HG02870 (cell line): ENCODE measurements around the gene FAM149A.
A peak's percentile ranks its signal among the peaks of the same experiment; 100 is the strongest.

Experiments used
- ATAC-seq: cut with Tn5 transposase; IDR thresholded peaks from one replicate; pipeline ENCODE4 v1.9.1; 2021; ENCODE audit warnings: mild to moderate bottlenecking, moderate library complexity; ENCODE audit not compliant: unreplicated experiment

The FAM149A gene

DNA sequence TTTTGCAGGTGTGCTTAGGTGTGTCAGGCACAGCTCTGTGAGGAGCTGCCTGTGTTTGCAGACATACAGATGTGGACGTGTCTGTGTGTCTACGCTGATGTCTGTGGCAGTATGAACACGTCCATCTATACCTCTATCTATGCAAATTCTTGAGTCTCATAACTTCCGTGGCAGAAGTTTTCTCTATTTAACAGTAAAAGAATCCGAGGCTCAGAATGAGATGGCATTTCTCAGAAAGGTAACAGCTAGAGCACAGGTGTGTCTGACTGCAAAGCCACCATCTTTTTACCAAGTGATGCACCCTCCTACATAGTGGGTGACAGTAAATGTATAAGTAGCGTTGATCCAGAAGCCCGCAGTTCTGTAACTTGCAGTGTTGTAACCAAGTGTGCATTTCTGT lies 47.0 kb downstream of the FAM149A start:
- ATAC-seq, result no peak

DNA sequence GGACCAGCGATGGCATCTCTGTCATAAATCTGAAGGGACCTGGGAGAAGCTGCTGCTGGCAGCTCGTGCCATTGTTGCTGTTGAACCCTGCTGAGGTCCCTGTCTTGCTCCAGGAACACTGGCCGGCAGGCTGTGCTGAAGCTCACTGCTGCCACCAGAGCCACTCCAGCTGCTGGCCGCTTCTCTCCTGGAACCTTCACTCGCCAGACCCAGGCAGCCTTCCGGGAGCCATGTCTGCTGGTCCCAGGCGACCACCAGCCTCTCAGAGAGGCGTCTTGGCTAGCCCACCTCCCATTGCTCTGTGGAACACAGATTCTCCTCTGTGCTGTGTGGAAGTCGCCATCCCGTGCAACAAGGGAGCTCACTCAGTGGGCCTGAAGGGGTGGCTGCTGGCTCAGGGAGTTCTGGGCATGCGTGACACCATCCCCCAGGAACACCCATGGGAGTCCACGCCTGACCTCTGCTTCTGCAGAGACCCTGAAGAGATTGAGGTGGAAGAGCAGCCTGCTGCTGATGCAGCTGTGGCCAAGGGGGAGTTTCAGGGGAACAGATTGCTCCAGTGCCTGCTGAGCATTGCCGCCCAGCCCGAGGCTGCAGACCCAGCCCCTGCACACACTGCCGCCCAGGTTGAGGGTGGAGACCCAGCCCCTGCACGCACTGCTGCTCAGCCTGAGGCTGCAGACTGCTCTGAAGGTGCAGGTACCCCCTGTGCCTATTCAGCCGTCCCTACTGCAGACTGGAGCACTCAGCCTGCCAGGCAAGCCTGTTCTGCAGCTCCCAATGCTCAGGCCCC lies 53.7 kb downstream of the FAM149A start:
- ATAC-seq, result no peak

DNA sequence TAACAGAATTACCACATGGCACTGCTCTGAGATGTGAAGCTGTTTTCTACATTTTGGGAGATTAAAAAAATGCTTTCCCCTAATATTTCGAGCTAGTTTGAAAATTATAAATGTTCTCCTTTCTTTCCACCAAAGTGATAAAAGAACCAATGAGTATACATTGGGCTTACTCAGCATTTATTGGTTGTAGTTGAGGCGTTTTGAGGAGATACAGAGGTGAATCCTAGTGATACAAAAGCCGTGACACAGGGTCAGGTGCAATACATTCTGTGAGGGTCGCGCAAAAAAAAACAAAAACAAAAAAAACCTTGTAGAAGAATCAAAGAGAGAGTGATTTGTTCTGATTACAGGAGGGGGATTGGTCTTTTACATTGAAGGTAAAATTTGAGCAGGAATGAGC lies 54.5 kb downstream of the FAM149A start:
- ATAC-seq, result no peak

DNA sequence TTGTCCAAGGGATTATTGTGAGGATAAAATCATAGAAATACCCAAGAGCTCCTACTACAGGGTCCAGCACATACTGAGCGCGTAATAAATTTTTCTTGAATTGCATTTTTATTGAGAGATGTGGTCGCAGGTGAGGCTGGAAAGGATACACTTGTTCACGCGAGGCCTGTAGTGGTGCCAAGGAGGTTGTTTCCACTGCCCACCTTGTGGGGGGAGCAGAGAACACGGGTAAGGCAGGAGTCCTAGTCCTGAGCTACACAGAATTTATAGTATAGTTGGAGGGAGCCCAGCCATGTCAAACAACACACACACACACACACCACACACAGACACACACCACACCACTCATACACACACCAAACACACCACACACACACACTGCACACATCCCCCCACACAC lies 55.1 kb downstream of the FAM149A start:
- no peak for ATAC-seq

DNA sequence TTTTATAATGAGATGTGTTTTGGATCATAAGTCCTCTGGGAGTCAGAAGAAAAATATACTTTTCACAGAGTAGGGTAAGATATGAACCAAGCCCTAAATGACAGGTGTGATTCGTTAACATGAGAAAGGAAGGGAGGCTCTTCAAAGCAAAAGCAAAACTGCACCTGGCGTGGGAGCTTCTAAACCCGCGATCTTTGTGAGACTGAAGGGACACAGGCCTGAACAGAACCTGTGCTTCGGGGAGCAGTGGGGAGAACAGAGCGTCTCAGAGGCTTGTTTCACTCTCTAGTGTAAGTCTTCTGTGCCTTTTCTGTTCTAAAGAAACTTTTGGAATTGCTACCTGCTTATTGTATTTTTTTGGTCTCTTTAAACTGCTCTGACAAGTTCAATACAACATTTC lies 56.6 kb downstream of the FAM149A start:
- peak; percentile 100 for ATAC-seq

DNA sequence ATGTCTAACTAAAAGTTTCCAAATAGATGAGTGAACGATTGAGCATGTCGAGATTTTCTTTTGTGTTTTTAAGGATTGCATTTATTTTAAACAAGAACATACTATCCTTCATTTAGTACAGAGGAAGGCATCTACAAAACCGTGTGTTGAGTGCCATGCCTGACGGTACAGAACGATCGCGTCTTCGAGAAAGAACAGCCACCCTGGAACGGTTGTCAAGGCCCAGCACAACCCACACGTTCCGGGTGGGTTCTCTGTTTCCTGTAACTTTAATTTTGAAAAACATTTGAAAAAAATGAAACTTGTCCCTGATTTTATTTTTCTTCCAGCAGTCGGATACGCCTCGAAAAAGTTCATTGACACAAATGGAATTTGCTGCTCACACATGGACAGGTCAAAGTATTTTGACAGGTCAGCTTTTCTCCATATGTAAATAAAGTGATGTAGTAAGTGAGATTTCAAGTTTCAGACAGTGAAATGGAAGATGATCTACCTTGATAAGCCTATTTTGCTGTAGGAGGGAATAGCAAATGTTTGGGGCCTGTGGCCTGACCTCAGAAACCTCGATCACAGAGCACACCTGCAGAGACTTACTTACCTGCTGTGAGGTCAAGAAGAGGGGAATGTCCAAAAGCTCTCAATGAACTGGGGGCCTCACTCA lies 62.5 kb downstream of the FAM149A start:
- no peak for ATAC-seq

DNA sequence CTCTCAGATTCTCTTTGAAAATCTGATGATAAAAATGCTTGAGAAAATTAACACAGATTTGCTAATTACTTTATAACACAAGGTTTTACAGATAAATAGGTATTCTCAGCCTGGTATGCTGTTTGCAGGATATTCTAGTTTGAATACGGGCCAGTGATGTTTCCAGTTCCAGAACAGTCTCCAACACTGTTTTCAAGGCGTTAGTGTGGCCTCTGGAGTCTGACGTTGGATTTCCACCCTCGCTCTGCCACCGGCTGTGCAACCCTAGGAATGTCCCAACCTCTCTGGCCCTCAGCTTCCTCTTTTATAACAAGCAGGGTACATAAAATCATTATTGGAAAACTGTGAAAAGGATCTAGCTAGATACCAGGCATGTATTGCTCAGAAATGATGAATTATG lies 63.1 kb downstream of the FAM149A start:
- no peak for ATAC-seq

DNA sequence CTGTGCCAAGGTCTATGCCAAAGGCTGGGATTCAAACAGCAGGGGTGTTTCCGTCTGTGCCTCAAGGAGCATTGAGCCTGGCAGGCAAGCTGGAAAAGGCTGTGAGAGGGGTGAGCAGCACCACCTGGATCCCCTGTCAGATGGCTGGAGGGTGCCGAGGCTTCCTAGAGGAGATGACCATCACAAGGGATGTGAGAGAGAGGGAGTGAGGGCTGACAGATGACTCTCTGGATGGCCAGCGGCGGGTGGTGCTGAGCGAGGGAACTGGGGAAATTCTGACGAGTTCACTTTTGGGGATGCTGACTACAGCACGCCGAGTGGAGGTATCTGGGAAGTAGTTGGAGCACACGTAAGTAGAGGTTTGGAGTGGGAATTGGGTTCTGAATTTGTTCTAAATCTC lies 64.2 kb downstream of the FAM149A start:
- no peak for ATAC-seq

DNA sequence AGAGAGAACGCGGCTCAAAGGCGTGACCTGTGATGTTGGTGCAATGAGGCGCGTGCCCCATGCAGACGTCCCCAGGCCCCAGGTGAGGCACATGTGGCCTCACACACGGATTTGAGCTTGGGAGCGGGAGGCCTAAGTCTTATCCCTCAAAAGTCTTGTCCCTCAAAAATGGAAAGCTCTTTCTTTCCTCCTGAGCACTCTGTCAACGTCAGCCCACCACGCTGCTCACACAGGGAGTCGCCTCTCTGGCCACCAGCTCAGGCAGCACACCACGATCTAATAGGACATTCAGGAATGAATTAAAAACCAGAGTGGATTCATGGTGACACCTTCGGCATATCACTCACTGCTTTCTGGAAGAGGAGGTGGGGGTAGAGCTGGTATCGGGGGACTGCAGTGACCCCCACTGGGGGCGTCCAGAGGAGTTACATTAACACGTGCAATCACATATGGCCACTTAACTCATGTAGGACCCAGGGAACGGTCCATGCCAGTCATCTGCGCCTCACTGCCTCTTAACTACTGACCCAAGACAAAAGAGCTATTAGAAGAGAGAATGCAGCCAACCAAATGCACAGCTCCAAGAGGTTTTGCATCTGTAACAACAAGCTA lies 64.9 kb downstream of the FAM149A start:
- ATAC-seq, result no peak

DNA sequence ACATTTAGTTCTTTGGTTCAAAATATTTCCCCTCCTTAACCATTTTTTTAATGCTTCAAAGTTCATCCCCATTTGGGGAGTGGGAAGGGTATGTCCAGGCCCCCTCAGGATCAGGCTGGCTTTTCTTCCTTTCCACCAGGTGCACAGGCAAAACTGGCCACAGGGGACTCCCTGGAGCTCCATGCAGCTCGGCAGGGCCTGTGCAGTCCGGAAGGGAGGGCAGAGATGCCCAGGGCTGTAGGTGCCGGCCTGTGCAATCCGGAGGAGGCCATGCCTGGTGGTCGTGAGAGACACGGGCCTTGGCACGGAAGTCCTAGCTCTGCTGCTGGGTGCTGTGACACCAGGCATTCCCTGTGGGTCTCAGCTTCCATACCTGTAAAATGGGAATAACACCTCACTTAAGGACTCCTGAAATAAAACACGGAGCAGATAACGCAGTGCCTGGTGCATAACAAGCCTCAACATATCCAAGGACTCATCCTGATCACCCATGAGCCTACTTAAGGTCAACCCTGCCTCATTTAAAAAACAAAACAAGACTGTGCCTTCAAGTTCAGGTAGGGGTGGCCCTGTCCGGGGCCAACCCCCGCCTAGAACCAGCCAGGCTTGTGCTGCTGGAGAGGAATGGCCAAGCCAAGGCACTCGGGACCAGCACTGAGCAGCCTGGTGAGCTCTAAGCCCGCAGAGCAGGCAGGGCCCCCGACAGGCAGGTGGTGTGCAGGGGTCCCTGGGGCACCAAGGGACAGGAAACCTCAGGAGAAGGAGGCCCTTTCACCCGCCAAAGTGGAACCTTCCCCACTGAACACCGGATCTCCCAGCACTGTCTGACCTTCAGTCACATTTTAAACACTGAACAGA lies 65.7 kb downstream of the FAM149A start:
- ATAC-seq, result no peak

DNA sequence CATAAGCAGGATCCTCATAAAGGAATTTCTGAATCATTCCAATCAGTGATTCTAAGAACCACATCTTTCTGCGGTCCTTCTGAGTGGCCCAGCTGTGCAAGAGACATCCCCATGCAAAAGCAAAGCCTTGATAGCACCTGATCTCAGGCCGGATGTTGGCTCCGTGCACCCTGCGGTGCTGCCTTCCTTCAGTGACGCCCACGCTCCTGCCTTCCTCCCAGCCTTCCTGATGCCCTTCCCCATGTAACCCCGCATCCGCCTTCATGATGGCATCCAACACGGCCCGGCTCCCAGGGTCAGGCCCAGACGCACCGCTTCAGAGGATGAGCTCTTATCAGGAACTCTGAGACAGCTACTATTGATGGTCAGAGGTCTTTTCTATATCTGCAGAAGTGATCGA lies 66.5 kb downstream of the FAM149A start:
- ATAC-seq, result no peak

DNA sequence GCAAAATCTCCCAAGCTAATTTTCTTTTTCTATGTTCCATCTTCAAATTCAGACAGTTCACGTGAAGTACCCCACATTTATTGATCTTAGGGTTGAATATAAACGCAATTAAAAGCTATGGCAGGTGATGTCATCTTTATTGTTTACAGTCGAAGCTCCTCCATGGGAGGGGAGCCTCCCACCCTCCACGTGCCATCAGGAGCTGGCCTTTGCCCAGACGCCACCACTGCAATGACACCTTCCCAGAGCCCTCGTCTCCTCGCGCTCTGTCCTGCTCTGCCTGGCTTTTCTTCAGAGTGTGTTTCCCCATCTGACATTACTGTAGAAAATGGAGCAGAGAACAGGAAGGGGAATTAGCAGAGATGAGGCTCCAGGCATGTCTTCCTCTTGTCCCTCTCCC lies 68.0 kb downstream of the FAM149A start:
- ATAC-seq, result no peak

DNA sequence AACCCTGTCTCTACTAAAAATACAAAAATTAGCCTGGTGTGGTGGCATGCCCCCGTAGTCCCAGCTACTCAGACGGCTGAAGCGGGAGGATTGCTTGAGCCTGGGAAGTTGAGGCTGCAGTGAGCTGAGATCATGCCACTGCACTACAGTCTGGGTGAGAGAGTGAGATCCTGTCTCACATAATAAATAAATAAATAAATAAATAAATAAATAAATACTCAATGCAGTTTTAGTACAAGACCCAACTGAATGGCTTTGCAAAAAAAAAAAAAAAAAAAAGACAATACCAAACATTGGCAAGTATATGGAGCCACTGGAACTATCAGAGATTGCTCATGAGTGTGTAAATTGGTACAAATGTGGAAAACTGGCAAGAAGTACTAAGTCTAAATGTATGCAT lies 83.6 kb downstream of the FAM149A start:
- no peak for ATAC-seq

DNA sequence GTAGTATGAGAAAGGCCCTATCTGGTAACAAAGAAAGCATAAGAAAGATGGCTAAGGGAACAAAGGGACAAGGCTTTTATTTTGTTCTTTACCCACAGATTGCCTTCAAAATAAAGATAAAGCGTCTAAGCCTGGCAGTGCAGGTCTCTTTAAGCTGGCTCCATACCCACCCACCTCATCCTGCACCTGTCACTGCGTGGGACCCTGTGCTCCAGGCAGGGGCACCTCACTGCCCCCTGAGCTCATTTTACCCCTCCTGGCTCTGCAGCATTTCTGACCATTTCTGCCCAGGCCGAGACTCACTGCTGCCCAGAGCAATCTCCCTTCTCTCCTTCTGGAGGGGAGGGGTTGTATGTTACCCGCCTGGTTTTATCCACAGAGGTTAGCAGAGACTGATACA lies 85.2 kb downstream of the FAM149A start:
- no peak for ATAC-seq

DNA sequence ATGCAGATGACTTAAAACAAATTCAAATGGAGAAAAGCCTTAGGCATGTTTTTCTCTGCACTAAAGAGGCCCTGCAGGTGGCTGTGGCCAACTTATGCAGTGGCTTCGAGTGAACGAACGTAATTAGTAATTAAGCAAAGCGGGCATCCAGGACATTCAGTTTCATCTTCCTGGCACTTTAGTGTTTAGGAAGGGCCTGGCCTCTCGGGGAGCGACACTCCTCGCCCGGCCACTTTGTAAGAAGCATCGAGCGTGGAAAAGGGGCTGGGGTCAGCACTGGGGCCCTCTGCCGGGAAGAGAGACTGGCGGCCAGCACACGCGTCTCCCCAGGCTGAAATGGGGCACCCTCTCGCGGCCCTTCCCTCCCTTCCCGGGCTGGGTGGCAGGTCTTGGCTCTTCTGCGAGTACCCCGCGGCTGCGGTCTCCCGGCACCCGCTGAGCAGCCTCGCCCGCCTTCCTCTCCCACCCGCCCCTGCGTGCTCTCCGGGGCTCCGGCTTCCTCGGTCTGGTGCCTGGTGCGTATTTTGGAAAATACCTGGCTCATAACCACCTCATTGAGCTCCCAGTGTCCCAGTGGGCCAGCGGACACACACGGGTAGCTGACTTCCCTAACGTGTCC lies 86.2 kb downstream of the FAM149A start:
- peak; percentile 30 for ATAC-seq

DNA sequence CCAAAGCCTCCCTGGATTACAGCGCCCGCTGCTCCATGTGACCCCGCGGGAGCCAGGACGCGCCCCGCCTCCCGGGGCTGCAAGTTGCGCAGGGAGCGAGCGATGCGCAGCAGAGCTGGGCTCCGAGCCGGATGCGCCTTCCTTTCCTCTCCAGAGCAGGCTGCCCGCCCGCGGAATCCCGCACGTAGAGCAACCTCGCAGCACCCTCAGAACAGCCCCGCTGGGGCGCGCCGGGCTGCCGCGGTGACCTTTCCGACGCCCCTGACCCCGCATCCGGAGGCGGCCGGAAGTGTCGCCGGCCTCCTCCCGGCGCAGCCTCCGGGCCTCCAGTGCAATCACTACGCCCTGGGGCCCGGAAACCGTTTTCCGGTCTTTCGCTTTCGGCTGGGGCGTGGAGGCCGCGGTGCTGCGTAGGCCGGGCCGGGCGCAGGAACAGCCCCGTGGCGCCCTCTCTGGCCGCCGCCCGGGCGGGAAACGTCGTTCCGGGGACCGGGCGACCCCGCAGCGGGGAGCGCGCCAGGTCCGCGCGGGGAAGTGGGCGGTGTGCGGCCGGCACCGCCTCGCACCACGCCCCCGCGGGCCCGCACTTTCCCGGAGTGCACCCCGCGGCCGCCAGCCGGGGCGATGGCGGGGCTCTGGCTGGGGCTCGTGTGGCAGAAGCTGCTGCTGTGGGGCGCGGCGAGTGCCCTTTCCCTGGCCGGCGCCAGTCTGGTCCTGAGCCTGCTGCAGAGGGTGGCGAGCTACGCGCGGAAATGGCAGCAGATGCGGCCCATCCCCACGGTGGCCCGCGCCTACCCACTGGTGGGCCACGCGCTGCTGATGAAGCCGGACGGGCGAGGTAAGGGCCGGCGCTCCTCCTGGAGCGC lies 86.9 kb downstream of the FAM149A start, which contains the start of gene CYP4V2:
Gene CYP4V2, plus strand, starts transcription at position 368 of the 866 bp plus-strand sequence. Its CDS starts 257 bp downstream, at position 625.
- ATAC-seq, result peak; percentile 82

DNA sequence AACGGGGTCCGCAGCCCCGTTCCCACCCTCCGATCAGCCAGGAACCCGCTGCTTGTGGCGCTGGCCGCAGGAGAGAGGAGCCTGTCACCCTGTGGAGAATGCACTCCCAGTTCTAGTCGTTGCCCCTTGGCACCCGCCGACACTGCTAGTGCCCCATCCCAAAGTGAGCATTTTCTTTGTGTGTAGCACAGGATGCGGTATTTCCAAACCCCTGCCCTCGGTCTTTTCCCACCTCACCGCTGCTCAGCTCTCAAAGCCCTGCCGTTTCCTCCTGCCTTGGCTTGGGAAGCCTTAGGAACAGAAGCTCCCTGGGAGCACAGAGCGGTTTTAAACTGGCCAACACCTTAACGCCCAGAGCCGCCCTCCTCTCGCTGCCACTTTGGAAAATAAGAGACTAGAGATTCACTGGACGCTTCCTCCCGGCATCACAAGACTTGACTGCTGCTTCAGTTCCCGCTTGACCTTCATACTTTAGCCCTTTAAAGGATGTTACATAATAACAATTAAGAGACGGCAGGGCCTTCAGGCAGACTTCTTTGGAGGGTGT lies 87.6 kb downstream of the FAM149A start:
- peak; percentile 12 for ATAC-seq

DNA sequence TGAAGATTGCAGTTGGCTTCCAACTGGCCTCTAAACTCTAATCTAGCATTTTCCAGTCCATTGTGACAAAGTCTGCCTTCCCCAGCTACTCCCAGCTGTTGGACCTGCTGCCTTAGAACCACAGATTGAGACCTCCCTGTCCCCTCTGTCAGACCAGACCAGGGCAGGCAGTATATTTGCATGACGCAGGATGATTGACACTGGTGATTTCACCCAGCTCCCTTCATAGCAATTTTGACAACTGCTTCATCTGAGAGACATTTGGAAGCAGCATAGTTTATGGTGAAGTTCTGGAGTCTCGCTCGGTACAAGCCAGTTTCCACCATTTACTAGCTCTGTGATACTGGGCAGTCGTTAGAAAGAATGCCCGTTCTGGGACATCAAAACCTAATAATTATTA lies 89.3 kb downstream of the FAM149A start:
- ATAC-seq, result no peak

DNA sequence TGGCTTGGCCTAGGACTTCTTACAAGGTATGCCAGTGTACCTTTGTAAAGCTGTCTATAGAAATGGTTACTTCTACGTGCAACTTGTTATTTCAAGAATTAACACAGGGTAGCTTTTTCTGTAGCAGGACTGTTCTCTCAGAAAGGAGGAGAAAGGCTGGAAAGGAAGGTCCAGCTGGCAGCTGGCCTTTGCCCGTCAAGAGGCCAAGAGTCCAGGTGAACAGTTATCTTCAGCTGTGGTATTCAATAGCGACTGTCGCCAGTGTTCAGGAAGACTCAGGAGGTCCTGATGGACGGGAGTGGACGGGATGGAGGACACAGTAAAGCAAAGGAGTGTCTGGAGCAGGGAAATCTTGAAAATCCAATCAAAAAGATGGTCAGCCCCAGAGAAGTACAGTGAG lies 91.6 kb downstream of the FAM149A start:
- no peak for ATAC-seq
